Sigmoid colon (tissue), 4 donors: ENCODE data around the gene SEMA4F.

Experiments
- EP300 ChIP-seq, 4 donors: sonication (generic); formaldehyde crosslinking; IDR thresholded peaks; one replicate each; pipeline ENCODE4 v1.6.1; 2017; ENCODE audit warnings: antibody characterized with exemption in 4 of 4
- POLR2A ChIP-seq, 2 donors: fragments of 450-650 bp; IDR thresholded peaks; one replicate each; pipeline ENCODE4 v1.6.1; 2016; ENCODE audit warnings: antibody characterized with exemption in 2 of 2, mild to moderate bottlenecking in 2 of 2, moderate library complexity in 2 of 2
- POLR2AphosphoS5 ChIP-seq, 4 donors: sonication (generic); formaldehyde crosslinking; IDR thresholded peaks; one replicate each; pipeline ENCODE4 v1.6.1; 2017; ENCODE audit warnings: antibody characterized with exemption in 4 of 4
- TF ChIP-seq, protein P1 (sequence below), 4 experiments: fragments of 450-650 bp in 3 of 4; fragments of 200-600 bp in 1 of 4; IDR thresholded peaks; one replicate each; pipeline ENCODE4 v1.5.1; 2016 to 2019; ENCODE audit warnings: antibody characterized with exemption in 4 of 4, mild to moderate bottlenecking in 3 of 4, moderate library complexity in 2 of 4

DNA sequence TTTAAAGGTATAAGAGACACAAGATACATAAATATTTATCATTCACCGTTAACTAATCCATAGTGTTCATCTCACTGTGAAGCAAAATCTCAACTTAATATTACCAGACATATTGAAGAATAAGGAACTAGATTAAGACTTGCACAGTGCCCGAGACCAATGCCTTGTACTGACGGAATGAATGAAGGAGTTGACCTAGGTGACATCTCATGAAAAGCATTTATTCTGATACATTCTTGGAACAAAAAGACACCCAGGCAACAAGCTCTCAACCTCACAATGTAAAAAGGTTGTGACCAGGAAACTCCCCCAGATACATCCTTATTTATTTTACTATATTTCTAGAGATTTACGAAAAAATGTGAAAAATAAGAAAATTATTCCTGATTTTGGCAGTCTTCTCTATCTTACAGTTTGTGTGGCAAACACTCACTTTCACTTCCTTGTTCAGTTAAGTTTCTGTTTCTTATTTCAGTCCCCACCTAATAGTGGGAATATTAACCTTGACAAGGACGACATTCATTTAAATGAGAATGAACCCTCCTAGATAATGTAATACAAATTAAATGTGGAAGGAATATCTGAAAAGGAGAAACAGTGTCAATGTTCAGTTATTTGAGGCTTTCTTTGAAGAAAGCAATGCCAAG, 34.3 kb upstream of the SEMA4F start:
- TF ChIP-seq EP300 (IDR thresholded peaks at IDR 0.05) (no peak), POLR2AphosphoS5 (IDR thresholded peaks at IDR 0.05) (no peak), POLR2A (IDR thresholded peaks at IDR 0.05) (no peak)
- TF ChIP-seq, protein P1, sequence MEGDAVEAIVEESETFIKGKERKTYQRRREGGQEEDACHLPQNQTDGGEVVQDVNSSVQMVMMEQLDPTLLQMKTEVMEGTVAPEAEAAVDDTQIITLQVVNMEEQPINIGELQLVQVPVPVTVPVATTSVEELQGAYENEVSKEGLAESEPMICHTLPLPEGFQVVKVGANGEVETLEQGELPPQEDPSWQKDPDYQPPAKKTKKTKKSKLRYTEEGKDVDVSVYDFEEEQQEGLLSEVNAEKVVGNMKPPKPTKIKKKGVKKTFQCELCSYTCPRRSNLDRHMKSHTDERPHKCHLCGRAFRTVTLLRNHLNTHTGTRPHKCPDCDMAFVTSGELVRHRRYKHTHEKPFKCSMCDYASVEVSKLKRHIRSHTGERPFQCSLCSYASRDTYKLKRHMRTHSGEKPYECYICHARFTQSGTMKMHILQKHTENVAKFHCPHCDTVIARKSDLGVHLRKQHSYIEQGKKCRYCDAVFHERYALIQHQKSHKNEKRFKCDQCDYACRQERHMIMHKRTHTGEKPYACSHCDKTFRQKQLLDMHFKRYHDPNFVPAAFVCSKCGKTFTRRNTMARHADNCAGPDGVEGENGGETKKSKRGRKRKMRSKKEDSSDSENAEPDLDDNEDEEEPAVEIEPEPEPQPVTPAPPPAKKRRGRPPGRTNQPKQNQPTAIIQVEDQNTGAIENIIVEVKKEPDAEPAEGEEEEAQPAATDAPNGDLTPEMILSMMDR (IDR thresholded peaks at IDR 0.05), result no peak
